IMR-90 (cell line): Measurements from ENCODE around the gene PDCD6IP.
"Not testable (repeated sequence)": the region's sequence is repeated elsewhere in the genome, so short reads cannot be mapped to it uniquely, and the experiment has no call there.

ENCODE experiments used
- BHLHE40 ChIP-seq: fragments of 150-350 bp; IDR thresholded peaks from 2 replicates; pipeline ENCODE4 v1.6.1; 2016; ENCODE audit warnings: mild to moderate bottlenecking, low read depth, low read length
- CTCF ChIP-seq: conservative IDR thresholded peaks from 2 replicates; pipeline ENCODE4 v1.5.1; 2012; ENCODE audit warnings: mild to moderate bottlenecking, low read depth, low read length, improper control_type of control experiment
- MAZ ChIP-seq: IDR thresholded peaks from 2 replicates; pipeline ENCODE4 v1.6.1; 2012; ENCODE audit warnings: low read depth, mild to moderate bottlenecking, low read length, improper control_type of control experiment, moderate library complexity, borderline replicate concordance
- NFE2L2 ChIP-seq: fragments of 150-350 bp; IDR thresholded peaks from 2 replicates; pipeline ENCODE4 v1.6.1; 2016; ENCODE audit warnings: low read depth, mild to moderate bottlenecking, low read length
- POLR2A ChIP-seq: IDR thresholded peaks from 2 replicates; pipeline ENCODE4 v1.6.1; 2012; ENCODE audit warnings: mild to moderate bottlenecking, low read depth, low read length
- RAD21 ChIP-seq: IDR thresholded peaks from 2 replicates; pipeline ENCODE4 v1.6.1; 2012; ENCODE audit warnings: low read length, improper control_type of control experiment
- RFX5 ChIP-seq: IDR thresholded peaks from 2 replicates; pipeline ENCODE4 v1.8.0; 2012; ENCODE audit warnings: low read depth, mild to moderate bottlenecking, low read length, moderate library complexity
- SMC3 ChIP-seq: fragments of 150-350 bp; IDR thresholded peaks from 2 replicates; pipeline ENCODE4 v1.6.1; 2016; ENCODE audit warnings: low read depth, mild to moderate bottlenecking, antibody characterized with exemption, low read length, moderate library complexity

GRCh38 chr3:33754391-33754790 is 44.0 kb upstream of the PDCD6IP start:
- TF ChIP-seq SMC3, CTCF, NFE2L2, POLR2A, RFX5, RAD21, MAZ, BHLHE40: not testable (repeated sequence)
